HepG2 (cell line): ENCODE results near the gene APOBEC3B.

ENCODE experiments used
- JUND ChIP-seq: sonication (generic); formaldehyde crosslinking; IDR thresholded peaks from 2 replicates; pipeline ENCODE4 v1.8.0; 2022; ENCODE audit warnings: mild to moderate bottlenecking, missing genetic modification reagents
- MYC ChIP-seq: sonication (generic); formaldehyde crosslinking; IDR thresholded peaks from 2 replicates; pipeline ENCODE4 v1.9.0; 2021; ENCODE audit warnings: missing genetic modification reagents, borderline replicate concordance

- TF ChIP-seq MYC (CRISPR knock-in tag) (no peak), JUND (CRISPR knock-in tag) (no peak)
These were observed 45.1 kb upstream of the APOBEC3B start for GRCh38 chr22:38937036-38937435.
